Stromal cell of bone marrow (primary cell): ENCODE measurements around the gene LIMD2.
A peak's percentile ranks its signal among the peaks of the same experiment; 100 is the strongest.
"Not testable (repeated sequence)": the region's sequence is repeated elsewhere in the genome, so short reads cannot be mapped to it uniquely, and the experiment has no call there.

Experiments used
- DNase-seq: peaks from one replicate; pipeline ENCODE4 v3.0.0-alpha.2; 2012; ENCODE audit warnings: low read depth

The LIMD2 gene

DNA sequence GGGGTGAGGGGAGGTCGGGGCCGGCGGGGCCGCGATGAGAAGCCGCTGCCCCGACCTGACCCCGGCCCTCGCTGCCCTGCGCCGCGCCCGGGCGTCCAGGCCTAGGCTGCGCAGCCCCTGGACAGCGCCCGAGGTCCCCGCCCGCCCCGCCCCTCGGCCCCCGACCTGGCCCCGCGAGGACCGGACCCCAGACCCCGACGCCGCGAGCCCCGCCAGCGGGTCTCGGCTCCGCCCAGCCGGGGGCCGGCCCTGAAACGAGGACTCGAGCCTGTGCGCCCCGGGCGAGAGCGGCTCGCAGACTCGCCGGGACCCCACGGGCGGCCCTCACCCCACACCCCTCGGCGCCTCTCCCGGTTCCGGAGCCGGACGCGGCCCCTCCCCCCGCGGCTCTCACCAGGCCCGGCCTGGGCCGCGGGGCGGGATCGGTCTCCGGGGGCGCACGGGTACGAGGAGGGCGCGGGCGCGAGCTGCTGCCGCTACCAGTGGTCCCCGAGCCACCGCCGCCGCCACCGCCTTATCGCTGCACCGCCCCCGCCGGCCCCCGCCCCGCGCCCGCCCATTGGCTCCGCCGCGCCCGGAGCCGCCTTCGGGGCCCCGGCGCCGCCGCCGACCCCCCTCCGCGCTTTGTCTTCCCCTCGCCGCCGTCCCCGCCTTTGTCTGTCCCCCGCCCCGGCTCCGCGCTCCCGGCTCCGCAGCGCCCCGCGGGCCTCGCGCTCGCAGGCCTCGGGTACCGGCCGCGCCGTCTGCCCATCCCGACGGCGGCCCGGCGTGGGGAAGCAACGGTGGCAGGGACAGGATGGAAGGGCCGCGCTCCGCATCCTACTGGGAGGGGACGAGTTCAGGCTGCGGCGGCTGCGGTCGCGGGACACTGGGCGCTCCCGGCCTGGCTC, at the start of gene LIMD2:
LIMD2 (minus strand) TSS at position 488 of the 890 bp plus-strand sequence. CDS start 827 bp downstream, outside the sequence.
- DNase-seq: no peak

DNA sequence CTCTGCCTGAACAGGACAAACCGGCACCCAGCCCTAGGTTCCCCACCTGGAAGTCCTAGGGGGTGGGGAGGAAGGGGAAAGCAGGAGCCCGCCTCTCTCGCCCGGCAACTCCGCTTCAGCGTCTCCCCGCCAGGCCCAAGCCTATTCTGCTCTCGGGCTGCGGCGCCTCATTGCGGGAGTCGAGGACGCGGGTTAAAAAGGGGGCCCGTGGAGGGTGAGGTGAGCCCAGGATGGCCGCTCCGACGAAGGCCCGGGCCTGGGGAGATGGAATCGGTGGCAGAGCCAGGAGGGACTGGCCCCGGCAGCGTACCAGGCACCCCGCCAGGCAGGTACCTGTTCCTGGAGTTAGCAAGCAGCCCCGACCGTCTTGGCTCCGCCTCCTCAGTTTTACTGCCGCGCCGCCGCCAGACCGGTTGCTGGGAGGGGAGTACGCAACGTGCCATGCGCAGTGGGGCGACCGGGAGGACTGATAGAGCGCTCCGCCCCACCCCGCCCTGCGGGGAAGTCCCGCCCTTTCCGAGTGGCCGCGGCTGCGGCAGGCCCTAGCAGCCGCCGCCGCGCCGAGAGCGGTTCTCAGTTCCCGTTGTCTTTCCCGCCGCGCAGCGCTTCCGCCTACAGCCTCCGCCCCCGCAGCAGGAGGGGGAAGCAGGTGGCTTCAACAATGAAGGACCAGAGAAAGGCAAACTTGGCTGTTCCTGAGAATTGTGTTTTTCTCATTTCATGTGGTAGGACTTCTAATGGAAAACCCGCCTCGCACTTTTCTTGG, 41.7 kb upstream of the LIMD2 start, which contains the start of gene STRADA:
STRADA (minus strand) TSS at position 392 of the 766 bp plus-strand sequence. CDS start 13,430 bp downstream, outside the sequence.
- DNase-seq: peak; percentile 93

DNA sequence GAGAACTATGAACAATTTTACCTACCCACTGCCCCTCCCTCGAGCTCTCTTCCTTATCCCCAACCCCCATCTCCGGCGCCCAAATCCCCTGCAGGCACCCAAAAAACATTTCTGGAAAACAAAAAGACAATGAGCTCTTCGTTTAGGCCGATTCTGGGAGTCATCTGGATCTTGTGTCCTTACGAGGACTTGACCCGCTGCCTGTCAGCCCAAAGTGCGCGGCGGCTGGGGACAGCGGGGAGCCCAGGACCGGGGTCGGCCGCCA, 41.1 kb upstream of the LIMD2 start:
- DNase-seq: no peak

DNA sequence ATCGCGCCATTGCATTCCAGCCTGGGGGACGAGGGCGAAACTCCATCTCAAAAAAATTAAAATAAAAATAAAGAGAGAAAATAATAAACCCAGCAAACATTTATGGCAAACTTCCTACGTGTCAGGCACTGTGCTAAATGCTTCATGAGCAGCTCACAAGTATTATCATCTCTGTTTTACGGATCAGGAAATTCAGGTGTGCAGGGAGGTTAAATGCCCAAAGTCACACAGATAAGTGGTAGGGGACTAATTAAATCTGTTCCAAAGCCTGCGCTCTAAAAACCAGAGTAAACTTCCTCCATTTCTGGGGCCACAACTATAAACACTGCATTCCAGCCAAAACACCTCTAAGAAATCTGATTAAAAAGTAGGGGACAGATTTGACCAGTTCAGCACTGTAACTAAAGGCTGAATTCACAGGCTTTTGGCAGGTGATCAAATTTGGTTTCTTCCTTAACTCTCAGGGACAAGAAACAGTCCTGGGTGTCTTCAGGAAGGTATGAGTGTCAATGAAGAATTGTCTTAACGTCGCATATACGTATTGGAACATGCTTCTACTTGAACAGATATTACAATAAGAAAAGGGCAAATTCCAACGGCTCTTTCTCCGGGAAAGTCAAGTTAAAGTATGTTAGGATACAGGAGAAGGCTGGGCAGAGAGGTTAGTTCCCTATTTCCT, 40.7 kb upstream of the LIMD2 start:
- no peak for DNase-seq

DNA sequence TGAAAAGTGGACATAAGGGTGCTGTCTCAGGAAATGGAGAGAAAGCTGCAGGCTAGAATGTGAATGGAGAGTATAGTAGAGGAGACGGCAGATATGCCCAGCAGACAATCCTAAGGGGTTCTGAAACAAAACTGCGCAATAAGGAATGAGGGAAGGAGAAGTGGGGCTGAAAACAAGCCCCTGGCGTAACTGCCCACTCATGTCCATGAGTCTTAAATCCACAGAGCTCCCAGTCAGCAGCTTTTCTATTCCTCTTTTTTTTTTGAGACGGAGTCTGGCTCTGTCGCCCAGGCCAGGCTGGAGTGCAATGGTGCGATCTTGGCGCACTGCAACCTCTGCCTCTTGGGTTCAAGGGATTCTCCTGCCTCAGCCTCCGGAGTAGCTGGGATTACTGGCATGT, 35.8 kb upstream of the LIMD2 start:
- no peak for DNase-seq

DNA sequence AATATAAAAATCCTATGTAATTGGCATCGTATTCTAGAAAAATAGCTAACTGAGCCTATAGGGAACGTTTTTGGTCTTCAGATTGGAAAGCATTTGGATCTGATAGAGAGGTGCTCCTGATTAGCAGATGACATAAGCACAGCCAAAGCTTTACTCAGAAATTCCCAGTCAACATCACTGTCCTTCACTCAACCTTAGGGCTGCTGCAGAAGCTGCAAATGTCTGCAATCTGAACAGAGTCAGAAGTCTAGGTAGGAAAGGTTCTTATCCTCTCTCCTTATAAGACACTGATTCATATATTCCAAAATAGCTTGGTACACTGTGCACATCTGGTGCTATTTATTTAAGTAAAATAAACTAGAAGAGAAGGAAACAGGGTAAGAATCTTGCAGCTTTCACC, 22.5 kb upstream of the LIMD2 start:
- DNase-seq: no peak

DNA sequence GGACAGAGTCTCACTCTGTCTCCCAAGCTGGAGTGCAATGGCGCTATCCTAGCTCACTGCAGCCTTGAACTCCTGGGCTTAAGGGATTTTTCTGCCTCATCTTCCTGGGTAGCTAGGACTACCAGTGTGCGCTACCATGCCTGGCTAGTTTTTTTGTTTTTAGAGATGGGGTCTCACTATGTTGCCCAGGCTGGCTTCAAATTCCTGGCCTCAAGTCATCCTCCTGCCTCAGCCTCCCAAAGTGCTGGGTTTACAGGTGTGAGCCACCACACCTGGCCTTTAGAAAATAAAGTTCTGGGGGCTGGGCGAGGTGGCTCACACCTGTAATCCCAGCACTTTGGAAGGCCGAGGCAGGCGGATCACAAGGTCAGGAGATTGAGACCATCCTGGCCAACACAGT, 20.3 kb upstream of the LIMD2 start:
- DNase-seq: not testable (repeated sequence)

DNA sequence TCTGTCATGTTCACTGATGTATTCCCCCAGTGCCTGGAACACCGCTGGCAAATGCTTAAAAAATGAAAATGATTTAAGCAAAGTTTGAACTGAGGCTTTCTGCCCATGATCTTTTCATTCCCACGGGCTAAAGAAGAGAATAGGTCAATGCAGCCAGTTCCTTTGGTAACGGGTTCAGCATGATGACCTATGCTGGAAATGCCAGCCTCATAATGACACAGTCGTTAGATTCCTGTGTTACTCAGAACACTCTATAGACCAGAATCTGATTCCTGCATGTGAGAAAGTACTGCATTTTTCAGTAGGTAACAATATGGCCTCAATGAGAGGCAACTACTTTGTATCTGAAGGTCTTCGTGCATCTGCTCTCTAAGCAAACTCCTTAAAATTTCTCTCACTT, 19.1 kb upstream of the LIMD2 start:
- DNase-seq: no peak

DNA sequence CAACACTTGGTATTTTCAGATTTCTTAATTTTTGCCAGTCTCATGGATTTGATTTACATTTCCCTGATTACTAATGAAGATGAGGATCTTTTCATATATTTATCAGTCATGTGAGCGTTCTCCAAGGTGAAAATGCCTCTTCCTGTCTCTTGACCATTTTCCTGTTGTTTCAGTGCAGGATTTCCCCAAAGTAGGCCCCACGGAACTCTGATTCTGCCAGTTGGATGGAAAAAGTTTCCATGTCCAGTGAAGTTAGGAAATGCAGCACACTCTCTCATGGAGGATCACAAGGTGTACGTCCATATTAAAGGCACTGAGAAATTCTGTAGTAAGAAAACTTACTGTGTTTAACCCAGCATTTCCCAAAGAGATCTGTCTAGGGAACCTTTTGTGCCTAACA, 16.5 kb upstream of the LIMD2 start:
- DNase-seq: no peak

DNA sequence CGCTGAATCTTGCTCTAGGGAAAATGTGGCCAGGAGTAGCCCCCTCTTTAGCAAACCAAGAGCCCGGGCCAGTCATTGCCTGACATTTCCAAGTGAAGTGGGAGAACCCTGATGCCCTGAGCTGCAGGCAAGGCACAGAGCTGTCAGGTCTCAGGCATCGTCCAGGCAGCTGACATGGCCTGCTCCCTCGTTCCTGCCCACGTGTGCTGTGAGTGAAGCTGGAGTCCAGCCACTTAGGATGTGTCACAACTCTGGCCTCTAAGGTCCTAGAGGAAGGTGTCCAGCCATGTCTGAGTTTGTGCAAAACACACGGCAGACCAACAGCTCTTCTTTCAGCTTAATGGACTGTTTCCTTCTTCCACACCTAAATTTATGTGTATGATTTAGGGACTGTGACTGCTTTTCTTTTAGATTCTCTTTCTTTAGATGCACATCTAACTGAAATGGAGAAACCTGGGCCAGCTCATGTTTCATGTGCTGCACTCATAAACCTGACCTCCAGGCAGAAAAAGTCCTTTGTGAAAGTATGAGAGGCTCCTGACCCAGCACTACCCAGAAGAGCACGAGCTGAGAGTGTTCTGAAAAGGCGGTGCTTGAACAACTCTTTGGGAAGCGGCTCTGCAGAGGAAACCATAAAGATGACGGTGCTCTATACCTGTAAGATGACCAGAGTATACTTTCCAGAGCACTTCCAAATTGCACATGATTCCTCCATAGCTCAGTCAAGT, 14.8 kb upstream of the LIMD2 start:
- no peak for DNase-seq

DNA sequence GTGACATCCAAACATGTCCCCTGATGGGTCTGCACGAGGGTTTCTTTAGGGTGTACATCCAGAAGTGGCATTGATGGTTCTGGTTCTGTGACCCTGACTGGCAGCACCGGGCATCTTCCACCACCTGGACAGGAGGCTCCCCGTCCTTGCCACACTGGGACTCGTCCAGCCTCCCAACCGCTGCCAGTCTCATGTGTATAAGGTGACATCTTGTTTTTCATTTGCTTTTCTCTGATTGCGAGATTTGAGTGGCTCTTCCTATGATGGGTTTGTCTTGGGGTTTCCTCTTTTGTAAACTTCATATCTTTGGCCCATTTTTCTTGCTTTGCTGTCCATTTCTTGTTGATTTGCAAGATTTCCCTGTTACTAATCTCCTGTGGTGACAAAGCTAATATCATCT, 9.2 kb upstream of the LIMD2 start:
- no peak for DNase-seq

DNA sequence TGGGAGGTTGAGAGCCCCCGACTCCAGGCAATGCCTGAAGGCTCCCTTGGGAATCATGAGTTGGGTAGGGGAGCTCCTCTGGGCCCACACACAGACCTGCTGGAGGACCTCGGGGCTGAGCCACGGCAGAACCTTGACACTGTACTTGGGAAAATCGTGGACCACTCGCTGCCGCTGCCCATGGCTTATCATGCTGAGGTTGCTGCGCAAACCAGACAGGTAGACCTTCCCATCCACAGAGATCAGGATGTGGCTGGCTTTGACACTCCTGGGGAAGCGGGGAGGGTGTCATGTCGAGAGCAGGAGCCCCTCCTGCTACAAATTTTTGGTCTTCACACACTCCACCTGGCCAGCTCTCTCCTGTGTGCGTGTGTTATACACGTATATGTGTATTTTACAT, 7.2 kb upstream of the LIMD2 start:
- no peak for DNase-seq

DNA sequence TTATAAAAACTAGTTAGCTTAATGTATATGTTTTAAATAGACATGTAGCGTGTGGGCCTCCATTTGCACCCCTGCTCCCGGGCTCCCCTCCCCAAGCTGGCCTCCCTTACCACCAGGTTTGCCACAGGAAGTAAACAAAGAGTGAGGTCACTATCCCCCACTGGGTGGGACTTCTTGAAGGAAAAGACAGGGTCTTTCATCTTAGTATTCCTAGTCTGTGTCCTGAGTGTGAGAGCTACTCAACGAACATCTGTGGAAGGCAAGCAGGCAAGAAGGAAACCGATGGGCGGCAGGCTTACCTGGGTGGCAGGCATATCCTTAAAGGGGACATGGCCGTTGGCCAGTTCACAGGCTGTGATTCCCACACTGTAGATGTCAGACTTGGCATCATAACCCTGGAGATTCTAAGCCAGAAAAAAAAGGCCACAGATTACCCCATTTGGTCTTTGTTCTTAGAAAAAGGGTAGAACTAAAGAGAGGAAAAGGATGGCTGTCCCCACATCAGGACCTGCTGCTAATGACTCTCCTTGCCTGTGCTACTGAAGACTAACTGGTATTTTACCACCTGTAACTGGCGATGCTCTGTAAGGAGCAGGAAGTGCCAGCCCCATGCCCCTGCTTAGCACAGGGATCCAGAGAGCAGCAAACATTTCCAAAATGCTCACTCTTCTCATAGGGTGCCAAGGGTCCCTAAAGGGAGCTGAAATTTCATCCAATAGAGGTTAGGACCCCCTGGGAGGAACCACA, 6.6 kb upstream of the LIMD2 start:
- no peak for DNase-seq

DNA sequence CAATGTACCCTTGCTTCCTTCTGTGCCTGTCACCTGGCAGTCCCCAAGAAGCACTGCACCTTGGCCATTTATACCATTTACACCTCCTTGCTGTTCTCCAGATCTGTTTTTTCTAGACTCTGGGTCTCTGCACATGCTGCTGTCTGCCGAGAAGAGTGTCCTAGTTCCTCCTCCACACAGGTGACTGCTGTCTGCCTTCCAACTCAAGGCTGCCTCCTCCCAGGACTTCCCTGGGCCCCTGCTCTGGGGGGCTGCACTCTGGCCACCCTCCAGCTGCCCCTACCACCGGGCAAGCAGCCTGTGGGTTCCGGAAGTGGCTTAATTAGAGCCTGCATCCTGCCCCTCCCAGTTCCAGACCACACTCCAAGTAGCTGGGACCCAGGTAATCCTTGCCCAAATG, 5.7 kb upstream of the LIMD2 start:
- no peak for DNase-seq

DNA sequence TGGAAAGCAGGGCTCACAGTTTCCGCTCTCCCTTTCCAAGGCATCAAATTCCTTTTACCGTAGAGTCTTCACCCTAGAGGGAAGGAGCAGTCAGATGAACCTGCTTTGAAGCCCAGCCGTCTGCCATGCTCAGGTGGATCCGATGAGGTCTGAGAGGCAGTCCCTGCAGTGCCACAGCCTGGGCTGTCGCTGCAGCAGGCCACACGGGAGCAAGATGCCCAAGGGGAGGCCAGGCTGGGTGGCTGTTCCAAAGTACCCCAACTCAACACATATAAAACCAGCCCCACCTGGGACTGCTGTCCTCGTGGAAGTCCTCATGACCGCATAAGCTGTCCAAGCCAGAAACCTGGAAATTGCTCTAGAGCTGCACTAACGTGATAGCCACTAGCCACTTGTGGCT, 4.9 kb upstream of the LIMD2 start:
- no peak for DNase-seq

DNA sequence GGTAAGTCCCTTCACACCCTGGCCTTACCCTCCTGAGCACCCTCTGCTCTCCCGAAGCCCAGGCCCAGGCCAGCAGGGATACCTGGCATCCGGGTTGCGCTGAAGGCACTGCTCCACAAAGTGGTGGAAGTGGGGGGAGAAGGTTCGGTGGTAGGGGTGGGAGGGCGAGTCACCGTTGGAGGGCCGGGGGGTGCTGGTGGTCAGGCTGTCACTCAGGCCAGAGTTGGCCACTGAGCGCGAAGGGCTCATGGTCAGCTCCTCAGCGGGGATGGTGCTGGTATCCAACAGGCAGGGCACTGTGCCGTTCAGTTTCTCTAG, 4.3 kb upstream of the LIMD2 start:
- no peak for DNase-seq

DNA sequence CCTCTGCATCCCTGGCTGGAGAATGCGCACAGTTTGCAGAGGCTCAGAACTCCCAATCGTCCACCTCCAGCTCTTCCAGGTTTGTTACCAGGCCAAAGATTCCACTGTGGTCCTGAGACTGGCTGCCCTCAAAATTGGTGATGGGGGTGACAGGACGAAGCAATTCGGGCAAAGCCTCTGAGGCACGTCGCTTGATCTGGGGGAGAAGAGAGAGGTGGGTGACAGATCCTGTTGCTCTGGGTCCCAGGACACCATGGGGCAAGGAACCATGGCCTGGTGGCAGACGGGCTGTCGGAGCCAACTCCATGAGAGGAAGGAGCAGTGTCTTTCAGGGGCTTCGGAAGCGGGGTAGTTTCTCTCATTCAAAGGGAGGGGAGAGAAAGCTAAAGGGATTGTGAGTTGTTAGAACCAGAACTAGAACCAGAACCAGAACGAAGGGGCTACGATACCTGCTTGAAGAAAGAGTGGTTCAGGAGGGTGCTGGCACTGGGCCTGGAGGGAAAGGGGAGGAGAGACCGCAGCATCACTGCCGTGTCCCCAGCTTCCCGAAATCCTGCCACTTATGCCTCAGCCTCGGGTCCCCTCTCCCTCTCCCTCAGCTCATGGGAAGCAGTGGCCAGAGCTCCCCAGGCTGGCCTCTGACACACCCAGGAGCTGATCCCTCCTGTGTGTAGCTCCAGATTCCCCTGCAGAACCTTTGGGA, 3.8 kb upstream of the LIMD2 start:
- DNase-seq: no peak

DNA sequence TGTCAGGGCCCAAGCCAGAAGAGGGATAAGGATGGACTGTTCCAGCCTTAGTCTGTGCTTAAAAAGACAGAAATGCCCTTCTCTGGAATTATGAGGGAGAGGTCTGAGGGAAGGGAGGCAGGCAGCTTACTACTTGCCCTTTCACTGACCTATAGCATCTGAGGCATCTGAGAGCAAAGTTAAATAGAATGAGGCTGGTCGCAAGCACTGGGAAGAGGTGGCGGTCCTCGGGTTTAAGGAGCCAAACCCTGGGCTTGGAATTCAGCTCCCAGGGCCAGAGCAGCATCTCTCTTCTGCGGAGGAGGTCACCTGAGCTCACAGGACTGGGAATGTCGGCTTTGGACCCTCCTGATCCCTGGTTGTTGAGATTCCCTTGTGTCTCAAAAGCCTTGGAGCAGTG, 3.1 kb upstream of the LIMD2 start:
- no peak for DNase-seq

DNA sequence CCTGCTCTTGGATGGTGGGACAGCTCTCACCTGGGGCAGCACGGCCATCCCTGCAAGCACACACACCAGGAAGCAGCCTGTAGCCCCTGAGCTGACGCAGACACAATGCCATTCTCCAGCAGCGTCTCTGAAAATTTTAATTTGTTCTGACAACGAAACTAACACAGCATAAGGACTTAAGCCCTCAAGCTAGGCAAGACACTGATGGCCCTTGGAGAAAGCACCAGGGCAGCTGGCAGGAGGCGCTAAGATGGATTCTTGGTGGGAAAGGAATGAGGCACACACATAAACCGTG, 2.7 kb upstream of the LIMD2 start:
- DNase-seq: no peak

DNA sequence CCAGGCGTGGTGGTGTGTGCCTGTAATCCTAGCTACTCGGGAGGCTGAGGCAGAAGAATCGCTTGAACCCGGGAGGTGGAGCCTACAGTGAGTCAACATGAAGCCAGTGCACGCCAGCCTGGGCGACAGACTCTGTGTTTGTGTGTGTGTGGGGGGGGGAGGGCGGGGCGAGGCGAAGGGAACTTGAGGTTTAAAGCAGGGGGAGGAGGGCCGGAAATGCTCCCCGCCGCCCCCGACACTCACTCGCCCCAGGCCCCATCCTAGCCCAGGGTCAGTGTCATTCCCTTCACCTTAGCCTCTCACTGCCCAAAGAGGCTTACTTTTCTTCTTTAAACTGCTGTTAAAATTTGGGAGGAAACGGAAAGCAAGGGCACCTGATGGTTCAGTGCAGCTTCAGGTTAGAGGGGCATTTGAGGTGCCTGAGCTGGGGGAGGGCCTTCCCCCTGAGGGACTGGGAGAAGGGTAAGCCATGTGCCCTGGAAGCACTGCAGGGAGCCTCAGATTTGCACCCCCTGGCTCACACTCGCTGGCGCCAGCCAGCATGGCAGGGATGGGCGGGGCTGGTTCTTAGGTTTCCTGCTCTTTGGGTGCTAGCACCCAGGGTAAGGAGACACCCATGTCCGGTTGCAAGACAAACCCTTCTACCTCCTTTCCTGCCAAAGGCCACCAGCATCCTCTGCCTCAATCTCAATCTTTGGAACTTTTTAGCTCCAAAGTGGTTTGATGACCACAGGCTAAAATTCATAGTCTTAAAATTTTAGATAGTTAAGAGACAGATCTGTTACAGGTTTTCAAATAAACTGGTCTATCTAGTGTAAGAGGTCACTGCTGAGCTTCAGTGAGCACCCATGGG, 2.2 kb upstream of the LIMD2 start:
- no peak for DNase-seq
